Activated naive CD8-positive, alpha-beta T cell treated with anti-CD3 and anti-CD28 coated beads, Interleukin-2, amount 50 U/mL, for 24 hours (primary cell): ENCODE results near the gene SH2D3C.
A peak's percentile ranks its signal among the peaks of the same experiment; 100 is the strongest.

Experiments used
- ATAC-seq: fragments of 150-1000 bp; cut with Tn5 transposase; one replicate; pipeline ENCODE4 v1.10.0; 2021
- DNase-seq: peaks from one replicate; pipeline ENCODE4 v3.0.0; 2021
- H3K27ac Mint-ChIP-seq: one replicate; pipeline ENCODE4 v1.8.0; 2021; ENCODE audit warnings: mild to moderate bottlenecking, mixed read lengths
- H3K27me3 Mint-ChIP-seq: one replicate; pipeline ENCODE4 v1.8.0; 2021; ENCODE audit warnings: mixed read lengths
- H3K36me3 Mint-ChIP-seq: one replicate; pipeline ENCODE4 v1.8.0; 2021; ENCODE audit warnings: low read depth, mixed read lengths
- H3K4me1 Mint-ChIP-seq: one replicate; pipeline ENCODE4 v1.8.0; 2021; ENCODE audit warnings: mixed read lengths
- H3K4me3 Mint-ChIP-seq: one replicate; pipeline ENCODE4 v1.8.0; 2021; ENCODE audit warnings: mild to moderate bottlenecking, moderate library complexity, mixed read lengths
- H3K9me3 Mint-ChIP-seq: one replicate; pipeline ENCODE4 v1.8.0; 2021; ENCODE audit warnings: mixed read lengths

SH2D3C gene

DNA sequence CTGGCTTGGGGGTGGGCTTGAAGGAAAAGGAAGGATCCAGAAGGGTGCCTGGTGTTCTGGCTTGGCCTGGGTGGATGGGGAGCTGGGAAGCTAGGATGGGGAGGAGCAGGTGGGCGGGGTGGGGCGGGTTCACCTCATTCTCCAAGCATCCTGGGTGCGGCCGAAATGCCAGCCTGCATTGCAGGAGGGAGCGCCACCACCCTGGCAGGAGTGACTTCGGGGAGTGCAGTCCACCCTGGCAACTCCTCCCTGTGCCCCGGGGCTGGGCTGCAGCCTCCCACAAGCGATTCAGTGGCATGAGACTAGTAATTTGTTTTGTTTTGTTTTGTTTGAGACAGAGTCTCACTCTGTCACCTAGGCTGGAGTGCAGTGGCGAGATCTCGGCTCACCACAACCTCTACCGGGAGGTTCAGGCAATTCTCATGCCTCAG, 57.1 kb downstream of the SH2D3C start:
- Mint-ChIP-seq H3K27me3 (no peaks in the 10 kb centered on the region), H3K4me1 (peaks cover 22% of the 10 kb centered on the region), H3K27ac (peak overlapping the region; percentile 31), H3K36me3 (no peaks in the 10 kb centered on the region), H3K9me3 (no peaks in the 10 kb centered on the region), H3K4me3 (no peak overlapping the region)
- no peak for ATAC-seq
- no peak for DNase-seq

GRCh38 chr9:127720865-127721227, 57.6 kb downstream of the SH2D3C start:
- Mint-ChIP-seq H3K4me1 (peaks cover 28% of the 10 kb centered on the region), H3K4me3 (no peak overlapping the region), H3K27ac (peak overlapping the region; percentile 29), H3K9me3 (no peaks in the 10 kb centered on the region), H3K27me3 (no peaks in the 10 kb centered on the region), H3K36me3 (no peaks in the 10 kb centered on the region)
- DNase-seq (no peak), ATAC-seq (no peak)

DNA sequence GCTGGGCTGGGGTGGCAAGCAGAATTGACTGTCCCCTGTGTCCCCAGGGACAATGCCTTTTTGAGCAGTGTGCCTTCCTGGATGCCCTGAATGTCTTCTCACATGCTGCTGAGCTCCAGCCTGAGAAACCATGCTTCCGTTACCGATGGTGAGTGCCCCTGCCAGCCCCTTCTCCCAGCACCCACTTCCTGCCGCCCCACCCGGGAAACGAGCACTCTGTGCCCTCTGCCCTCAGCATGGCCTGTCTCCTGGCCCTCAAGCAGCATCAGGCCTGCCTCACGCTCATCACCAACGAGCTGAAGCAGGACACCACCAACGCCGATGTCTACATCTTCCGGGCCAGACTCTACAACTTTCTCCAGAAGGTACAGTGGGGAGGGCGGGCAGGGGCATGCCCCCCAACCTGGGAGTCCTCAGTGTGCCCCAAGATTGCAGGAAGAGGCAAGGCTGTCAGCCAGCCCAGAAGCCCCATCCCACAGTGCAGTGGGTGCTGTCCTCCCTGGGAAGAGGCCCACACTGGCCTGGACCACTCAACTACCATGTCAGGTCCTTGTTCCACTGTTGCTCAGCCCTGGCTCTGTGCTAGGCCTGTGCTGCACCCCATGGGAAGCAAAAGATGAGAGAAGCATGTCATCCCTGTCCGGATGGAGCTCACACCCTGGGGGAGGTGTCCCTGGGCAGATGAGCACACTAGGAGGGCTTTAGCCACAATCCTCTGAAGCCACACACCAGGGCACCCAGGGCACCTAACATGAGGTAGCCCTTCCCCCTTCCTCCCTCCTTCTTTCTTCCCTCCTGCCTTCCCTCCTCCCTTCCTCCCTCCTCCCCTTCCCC, 58.2 kb downstream of the SH2D3C start:
- Mint-ChIP-seq H3K9me3 (no peaks in the 10 kb centered on the region), H3K4me3 (peak overlapping the region; percentile 56), H3K4me1 (peaks cover 28% of the 10 kb centered on the region), H3K27ac (peak overlapping the region; percentile 90), H3K27me3 (no peaks in the 10 kb centered on the region), H3K36me3 (no peaks in the 10 kb centered on the region)
- DNase-seq: peak; percentile 32
- no peak for ATAC-seq

- Mint-ChIP-seq H3K4me1 (peaks cover 33% of the 10 kb centered on the region), H3K27me3 (no peaks in the 10 kb centered on the region), H3K36me3 (no peaks in the 10 kb centered on the region), H3K9me3 (no peaks in the 10 kb centered on the region), H3K27ac (no peak overlapping the region), H3K4me3 (no peak overlapping the region)
- DNase-seq (no peak), ATAC-seq (no peak)
Measured at GRCh38 chr9:127717766-127718165, 60.7 kb downstream of the SH2D3C start.

GRCh38 chr9:127716412-127716811, 62.1 kb downstream of the SH2D3C start:
- Mint-ChIP-seq H3K4me1 (peaks cover 34% of the 10 kb centered on the region), H3K4me3 (peak overlapping the region; percentile 91)

GRCh38 chr9:127715470-127716337, 62.8 kb downstream of the SH2D3C start, which contains the start of the genes PTRH1 and TTC16:
TSS of gene PTRH1 (minus strand) at chr9:127715663. CDS start at chr9:127715639, 24 bp downstream.
TSS of gene TTC16 (plus strand) at chr9:127716079. CDS start at chr9:127716146, 67 bp downstream.
- Mint-ChIP-seq H3K27ac (peak within 1 kb of the TSS; percentile 85), H3K36me3 (peaks cover 4% of the 10 kb centered on the region), H3K9me3 (no peaks in the 10 kb centered on the region), H3K4me3 (peak within 1 kb of the TSS; percentile 91), H3K27me3 (no peaks in the 10 kb centered on the region), H3K4me1 (peaks cover 34% of the 10 kb centered on the region)
- DNase-seq (peak; percentile 99), ATAC-seq (peak; percentile 94)

More at GRCh38 chr9:127716412-127716811, 62.1 kb downstream of the SH2D3C start:
- DNase-seq (no peak), ATAC-seq (no peak)
- H3K36me3 Mint-ChIP-seq: peaks cover 4% of the 10 kb centered on the region
- H3K27ac Mint-ChIP-seq: peak overlapping the region; percentile 85
- H3K27me3 Mint-ChIP-seq: no peaks in the 10 kb centered on the region
- H3K9me3 Mint-ChIP-seq: no peaks in the 10 kb centered on the region

GRCh38 chr9:127714951-127715469, 63.5 kb downstream of the SH2D3C start:
- H3K27ac Mint-ChIP-seq: peak overlapping the region; percentile 85
- ATAC-seq: no peak
- no peaks in the 10 kb centered on the region for H3K9me3 Mint-ChIP-seq
- no peaks in the 10 kb centered on the region for H3K27me3 Mint-ChIP-seq
- H3K4me1 Mint-ChIP-seq: peaks cover 30% of the 10 kb centered on the region
- peak; percentile 29 for DNase-seq
- peaks cover 4% of the 10 kb centered on the region for H3K36me3 Mint-ChIP-seq
- H3K4me3 Mint-ChIP-seq: peak overlapping the region; percentile 91

GRCh38 chr9:127714020-127714750, 64.3 kb downstream of the SH2D3C start:
- peak overlapping the region; percentile 82 for H3K4me3 Mint-ChIP-seq
- DNase-seq (no peak), ATAC-seq (no peak)
- H3K27ac Mint-ChIP-seq: no peak overlapping the region
- H3K4me1 Mint-ChIP-seq: peaks cover 22% of the 10 kb centered on the region
- no peaks in the 10 kb centered on the region for H3K27me3 Mint-ChIP-seq
- H3K9me3 Mint-ChIP-seq: no peaks in the 10 kb centered on the region
- H3K36me3 Mint-ChIP-seq: peaks cover 4% of the 10 kb centered on the region

DNA sequence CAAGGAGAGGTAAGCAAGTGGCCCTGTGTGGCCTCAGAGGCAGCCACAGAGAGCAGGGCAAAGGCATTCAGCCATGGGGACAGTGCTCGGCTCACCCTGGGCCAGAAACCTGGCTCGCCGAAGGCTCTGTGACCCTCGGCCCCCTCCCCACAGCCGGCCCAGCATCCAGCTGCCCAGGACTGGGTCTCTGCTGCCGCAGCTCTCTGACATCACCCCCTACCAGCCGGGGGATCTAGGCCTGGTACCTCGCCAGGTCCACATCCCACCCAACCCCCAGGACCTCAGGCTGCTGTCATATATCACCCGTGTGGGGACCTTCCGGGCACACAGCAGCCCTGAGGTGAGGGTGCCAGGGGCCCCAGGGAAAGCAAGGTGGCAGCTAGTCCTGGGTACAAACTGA, 65.6 kb downstream of the SH2D3C start:
- Mint-ChIP-seq H3K4me3 (no peak overlapping the region), H3K27me3 (no peaks in the 10 kb centered on the region), H3K9me3 (no peaks in the 10 kb centered on the region), H3K27ac (no peak overlapping the region), H3K4me1 (peaks cover 23% of the 10 kb centered on the region), H3K36me3 (peaks cover 4% of the 10 kb centered on the region)
- ATAC-seq (no peak), DNase-seq (no peak)

- Mint-ChIP-seq H3K36me3 (peaks cover 4% of the 10 kb centered on the region), H3K4me3 (no peak overlapping the region), H3K27ac (no peak overlapping the region), H3K9me3 (no peaks in the 10 kb centered on the region), H3K27me3 (no peaks in the 10 kb centered on the region), H3K4me1 (peaks cover 28% of the 10 kb centered on the region)
- DNase-seq (no peak), ATAC-seq (no peak)
Measured at GRCh38 chr9:127712371-127712770, 66.1 kb downstream of the SH2D3C start.

- H3K36me3 Mint-ChIP-seq: peaks cover 4% of the 10 kb centered on the region
- no peak overlapping the region for H3K4me3 Mint-ChIP-seq
- H3K4me1 Mint-ChIP-seq: peaks cover 30% of the 10 kb centered on the region
- ATAC-seq (no peak), DNase-seq (no peak)
- H3K27me3 Mint-ChIP-seq: no peaks in the 10 kb centered on the region
- no peaks in the 10 kb centered on the region for H3K9me3 Mint-ChIP-seq
- H3K27ac Mint-ChIP-seq: no peak overlapping the region
Measured at GRCh38 chr9:127711831-127712274, 66.6 kb downstream of the SH2D3C start.

GRCh38 chr9:127711226-127711701, 67.2 kb downstream of the SH2D3C start:
- Mint-ChIP-seq H3K4me1 (peaks cover 28% of the 10 kb centered on the region), H3K27me3 (no peaks in the 10 kb centered on the region), H3K4me3 (no peak overlapping the region), H3K27ac (no peak overlapping the region), H3K9me3 (no peaks in the 10 kb centered on the region), H3K36me3 (peaks cover 4% of the 10 kb centered on the region)
- no peak for DNase-seq
- ATAC-seq: no peak

DNA sequence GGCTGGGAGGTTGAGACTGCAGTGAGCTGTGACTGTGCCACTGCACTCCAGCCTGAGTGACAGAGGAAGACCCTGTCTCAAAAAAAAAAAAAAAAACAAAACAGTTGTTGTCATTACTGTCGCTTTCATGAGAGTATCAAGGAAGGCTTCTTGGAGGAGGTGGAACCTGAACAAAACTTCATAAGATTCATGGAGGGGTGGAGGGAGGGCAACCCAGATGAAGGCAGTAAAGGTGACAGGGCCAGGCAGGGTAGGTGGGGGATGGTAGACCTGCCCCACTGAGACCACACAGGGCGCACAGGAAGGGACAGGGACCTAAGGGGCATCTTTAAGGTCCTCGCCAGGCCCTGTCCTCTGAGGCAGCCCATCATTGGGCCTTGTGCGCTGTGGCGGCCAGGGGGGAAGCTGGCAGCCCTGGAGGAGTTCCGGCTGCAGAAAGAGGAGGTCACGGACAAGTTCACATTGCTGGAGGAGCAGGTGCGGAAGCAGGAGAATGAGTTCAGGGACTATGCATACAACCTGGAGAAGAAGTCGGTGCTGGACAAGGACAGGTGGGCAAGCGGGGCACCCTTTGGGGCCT, 68.2 kb downstream of the SH2D3C start:
- no peak overlapping the region for H3K27ac Mint-ChIP-seq
- H3K4me3 Mint-ChIP-seq: no peak overlapping the region
- no peaks in the 10 kb centered on the region for H3K9me3 Mint-ChIP-seq
- H3K36me3 Mint-ChIP-seq: peaks cover 4% of the 10 kb centered on the region
- H3K27me3 Mint-ChIP-seq: no peaks in the 10 kb centered on the region
- no peak for DNase-seq
- H3K4me1 Mint-ChIP-seq: peaks cover 24% of the 10 kb centered on the region
- ATAC-seq: no peak
